ENCODE data around the gene B3GNT2.

The B3GNT2 gene

GRCh38 chr2:62231541-62231940 lies 35.6 kb downstream of the B3GNT2 start:
- DNase-seq (no peak), ATAC-seq (ENCODE audit: insufficient read depth, low read depth) (no peak)
- H3K36me3 ChIP-seq (ENCODE audit: insufficient read depth, low read length), result no peaks in the 10 kb centered on the region
- no peak overlapping the region for H2AFZ ChIP-seq (ENCODE audit: low read depth, low read length)
- no peaks in the 10 kb centered on the region for H3K79me2 ChIP-seq (ENCODE audit: insufficient read depth, low read length)
- no peak overlapping the region for H3K27ac ChIP-seq (ENCODE audit: low read length)
- no peaks in the 10 kb centered on the region for H3K9me3 ChIP-seq (ENCODE audit: insufficient read depth, low read length, severe bottlenecking)
- H3K9ac ChIP-seq (ENCODE audit: low read depth, low read length), result no peak overlapping the region
- no peak overlapping the region for H3K4me3 ChIP-seq (ENCODE audit: low read depth in 1 of 2, low read length in 2 of 2)
- no peaks in the 10 kb centered on the region for H4K20me1 ChIP-seq (ENCODE audit: insufficient read depth, low read length)
- H3K27me3 ChIP-seq (ENCODE audit: insufficient read depth, low read length, poor library complexity), result no peaks in the 10 kb centered on the region
- no peaks in the 10 kb centered on the region for H3K4me1 ChIP-seq (ENCODE audit: insufficient read depth, low read length)
- H3K4me2 ChIP-seq (ENCODE audit: insufficient read depth, low read length), result no peak overlapping the region
- TF ChIP-seq CTCF (IDR thresholded peaks at IDR 0.05; ENCODE audit: borderline replicate concordance, extremely low read depth, low read length, poor library complexity, severe bottlenecking) (no peak), EZH2 (IDR thresholded peaks at IDR 0.05; ENCODE audit: borderline replicate concordance, low read depth, low read length, severe bottlenecking) (no peak)

- no peaks in the 10 kb centered on the region for H3K36me3 ChIP-seq (ENCODE audit: insufficient read depth, low read length)
- H3K9ac ChIP-seq (ENCODE audit: low read depth, low read length), result no peak overlapping the region
- no peak overlapping the region for H3K27ac ChIP-seq (ENCODE audit: low read length)
- ATAC-seq (ENCODE audit: insufficient read depth, low read depth) (no peak), DNase-seq (no peak)
- no peak overlapping the region for H3K4me3 ChIP-seq (ENCODE audit: low read depth in 1 of 2, low read length in 2 of 2)
- no peaks in the 10 kb centered on the region for H4K20me1 ChIP-seq (ENCODE audit: insufficient read depth, low read length)
- no peak overlapping the region for H3K4me2 ChIP-seq (ENCODE audit: insufficient read depth, low read length)
- TF ChIP-seq EZH2 (IDR thresholded peaks at IDR 0.05; ENCODE audit: borderline replicate concordance, low read depth, low read length, severe bottlenecking), result no peak
- no peak for TF ChIP-seq CTCF (IDR thresholded peaks at IDR 0.05; ENCODE audit: borderline replicate concordance, extremely low read depth, low read length, poor library complexity, severe bottlenecking)
- no peaks in the 10 kb centered on the region for H3K79me2 ChIP-seq (ENCODE audit: insufficient read depth, low read length)
- H2AFZ ChIP-seq (ENCODE audit: low read depth, low read length), result no peak overlapping the region
- no peaks in the 10 kb centered on the region for H3K4me1 ChIP-seq (ENCODE audit: insufficient read depth, low read length)
- no peaks in the 10 kb centered on the region for H3K27me3 ChIP-seq (ENCODE audit: insufficient read depth, low read length, poor library complexity)
- H3K9me3 ChIP-seq (ENCODE audit: insufficient read depth, low read length, severe bottlenecking), result no peaks in the 10 kb centered on the region
Measured at GRCh38 chr2:62234755-62235655, 39.1 kb downstream of the B3GNT2 start.

DNA sequence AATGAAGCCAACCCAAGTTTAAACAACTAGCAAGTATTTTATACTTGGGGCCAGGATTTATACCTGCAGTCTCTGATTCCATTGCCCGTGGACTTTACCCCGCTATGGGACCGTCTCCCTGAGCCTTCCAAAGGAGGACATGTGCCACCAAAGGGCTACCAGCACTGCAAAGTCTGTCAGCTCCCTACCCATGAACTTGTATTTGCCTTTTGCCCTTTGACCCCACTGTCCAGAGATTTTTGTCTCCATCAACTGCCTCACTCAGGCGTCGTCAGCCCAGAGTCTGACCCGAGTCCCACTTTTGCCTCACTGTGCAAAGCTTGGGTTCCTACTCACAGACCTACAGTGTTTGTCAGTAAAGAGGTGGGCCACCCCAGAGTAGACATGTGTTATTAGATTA lies 40.6 kb downstream of the B3GNT2 start:
- H3K36me3 ChIP-seq (ENCODE audit: insufficient read depth, low read length), result no peaks in the 10 kb centered on the region
- no peaks in the 10 kb centered on the region for H3K9me3 ChIP-seq (ENCODE audit: insufficient read depth, low read length, severe bottlenecking)
- no peaks in the 10 kb centered on the region for H3K79me2 ChIP-seq (ENCODE audit: insufficient read depth, low read length)
- H3K4me3 ChIP-seq (ENCODE audit: low read depth in 1 of 2, low read length in 2 of 2), result no peak overlapping the region
- DNase-seq (no peak), ATAC-seq (ENCODE audit: insufficient read depth, low read depth) (no peak)
- no peaks in the 10 kb centered on the region for H3K4me1 ChIP-seq (ENCODE audit: insufficient read depth, low read length)
- no peaks in the 10 kb centered on the region for H4K20me1 ChIP-seq (ENCODE audit: insufficient read depth, low read length)
- no peak overlapping the region for H2AFZ ChIP-seq (ENCODE audit: low read depth, low read length)
- H3K27ac ChIP-seq (ENCODE audit: low read length), result no peak overlapping the region
- no peak overlapping the region for H3K4me2 ChIP-seq (ENCODE audit: insufficient read depth, low read length)
- H3K27me3 ChIP-seq (ENCODE audit: insufficient read depth, low read length, poor library complexity), result no peaks in the 10 kb centered on the region
- no peak overlapping the region for H3K9ac ChIP-seq (ENCODE audit: low read depth, low read length)
- TF ChIP-seq EZH2 (IDR thresholded peaks at IDR 0.05; ENCODE audit: borderline replicate concordance, low read depth, low read length, severe bottlenecking) (no peak), CTCF (IDR thresholded peaks at IDR 0.05; ENCODE audit: borderline replicate concordance, extremely low read depth, low read length, poor library complexity, severe bottlenecking) (no peak)

Measured in DND-41 (cell line).